ENCODE measurements around the gene NKX2-4.
"Not testable (repeated sequence)": the region's sequence is repeated elsewhere in the genome, so short reads cannot be mapped to it uniquely, and the experiment has no call there.

NKX2-4 gene

GRCh38 chr20:21393816-21394519, 3.4 kb downstream of the NKX2-4 start:
- DNase-seq, result no peak

- no peak for DNase-seq
These were observed 4.2 kb downstream of the NKX2-4 start for GRCh38 chr20:21393166-21393565.

- DNase-seq, result no peak
These were observed 5.4 kb downstream of the NKX2-4 start for GRCh38 chr20:21391972-21392352.

- DNase-seq, result peak; percentile 55
These were observed 5.9 kb downstream of the NKX2-4 start for GRCh38 chr20:21391185-21391971.

- DNase-seq, result no peak
These were observed 6.6 kb downstream of the NKX2-4 start for GRCh38 chr20:21390768-21391167.

- DNase-seq, result no peak
These were observed 8.0 kb downstream of the NKX2-4 start for GRCh38 chr20:21389368-21389767.

GRCh38 chr20:21388566-21388965, 8.8 kb downstream of the NKX2-4 start:
- DNase-seq, result no peak

- no peak for DNase-seq
These were observed 9.8 kb downstream of the NKX2-4 start for GRCh38 chr20:21387528-21387927.

- DNase-seq, result no peak
These were observed 11.2 kb downstream of the NKX2-4 start for GRCh38 chr20:21386111-21386510.

- no peak for DNase-seq
These were observed 12.9 kb downstream of the NKX2-4 start for GRCh38 chr20:21384308-21384892.

GRCh38 chr20:21381619-21382018, 15.7 kb downstream of the NKX2-4 start:
- DNase-seq, result no peak

- DNase-seq, result no peak
These were observed 16.6 kb downstream of the NKX2-4 start for GRCh38 chr20:21380711-21381110.

- DNase-seq, result no peak
These were observed 19.1 kb downstream of the NKX2-4 start for GRCh38 chr20:21378259-21378658.

- DNase-seq, result no peak
These were observed 19.6 kb downstream of the NKX2-4 start for GRCh38 chr20:21377701-21378100.

GRCh38 chr20:21376626-21377025, 20.7 kb downstream of the NKX2-4 start:
- DNase-seq, result no peak

GRCh38 chr20:21373436-21373835, 23.9 kb downstream of the NKX2-4 start:
- DNase-seq, result no peak

GRCh38 chr20:21372016-21372415, 25.3 kb downstream of the NKX2-4 start:
- DNase-seq, result no peak

GRCh38 chr20:21371193-21371592, 26.1 kb downstream of the NKX2-4 start:
- no peak for DNase-seq

GRCh38 chr20:21368791-21369190, 28.5 kb downstream of the NKX2-4 start:
- DNase-seq, result no peak

- DNase-seq, result not testable (repeated sequence)
These were observed 31.1 kb downstream of the NKX2-4 start for GRCh38 chr20:21366273-21366672.

GRCh38 chr20:21365771-21366170, 31.6 kb downstream of the NKX2-4 start:
- DNase-seq, result no peak

- DNase-seq, result no peak
These were observed 32.9 kb downstream of the NKX2-4 start for GRCh38 chr20:21364413-21364812.

GRCh38 chr20:21361266-21361665, 36.1 kb downstream of the NKX2-4 start:
- no peak for DNase-seq

- DNase-seq, result no peak
These were observed 36.6 kb downstream of the NKX2-4 start for GRCh38 chr20:21360705-21361104.
